Measurements from ENCODE around the gene STXBP6.

The STXBP6 gene

DNA sequence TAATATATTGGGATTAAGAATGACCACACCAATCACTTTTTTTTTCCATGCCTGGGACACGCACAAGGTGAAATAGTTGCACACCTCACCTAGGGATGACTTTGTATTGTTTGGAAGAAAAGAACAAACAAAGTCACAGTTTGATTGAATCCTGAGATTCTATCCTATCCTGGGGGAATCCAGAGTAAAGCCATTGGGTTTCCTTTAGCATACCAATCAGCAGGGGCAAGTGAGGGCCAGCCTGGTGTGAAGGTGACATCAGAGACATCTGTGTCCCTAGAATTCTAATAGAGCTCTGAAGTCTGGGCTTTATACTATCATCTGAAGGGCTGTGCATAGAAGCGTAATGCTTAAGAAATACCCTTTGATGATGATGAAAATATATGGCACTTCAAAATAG is 199.9 kb downstream of the STXBP6 start:
- DNase-seq (ENCODE audit: low read depth) = no peak
- no peak for TF ChIP-seq CTCF (IDR thresholded peaks at IDR 0.05; ENCODE audit: low read depth, low read length, missing control alignments)
- no peak overlapping the region for H3K4me3 ChIP-seq (ENCODE audit: low read depth, low read length)

DNA sequence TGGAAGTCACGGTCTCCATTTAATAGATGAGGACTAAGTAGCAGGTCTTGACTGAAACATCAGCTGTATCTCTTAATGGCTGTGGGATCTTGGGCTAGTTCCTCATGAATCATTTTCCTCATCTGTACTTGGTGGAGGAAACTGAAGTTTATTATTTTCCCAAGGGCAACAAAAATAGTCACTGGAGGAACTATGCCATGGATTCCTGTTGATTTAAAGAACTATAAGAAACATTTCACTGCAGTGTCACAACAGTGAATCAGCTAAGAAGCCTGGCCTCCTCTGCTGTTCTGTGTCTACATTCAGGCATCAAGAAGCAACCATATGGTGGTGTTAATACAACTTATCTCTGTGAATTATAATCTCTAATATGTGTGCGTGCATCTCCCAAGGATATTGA is 200.5 kb downstream of the STXBP6 start:
- no peak for DNase-seq (ENCODE audit: low read depth)

DNA sequence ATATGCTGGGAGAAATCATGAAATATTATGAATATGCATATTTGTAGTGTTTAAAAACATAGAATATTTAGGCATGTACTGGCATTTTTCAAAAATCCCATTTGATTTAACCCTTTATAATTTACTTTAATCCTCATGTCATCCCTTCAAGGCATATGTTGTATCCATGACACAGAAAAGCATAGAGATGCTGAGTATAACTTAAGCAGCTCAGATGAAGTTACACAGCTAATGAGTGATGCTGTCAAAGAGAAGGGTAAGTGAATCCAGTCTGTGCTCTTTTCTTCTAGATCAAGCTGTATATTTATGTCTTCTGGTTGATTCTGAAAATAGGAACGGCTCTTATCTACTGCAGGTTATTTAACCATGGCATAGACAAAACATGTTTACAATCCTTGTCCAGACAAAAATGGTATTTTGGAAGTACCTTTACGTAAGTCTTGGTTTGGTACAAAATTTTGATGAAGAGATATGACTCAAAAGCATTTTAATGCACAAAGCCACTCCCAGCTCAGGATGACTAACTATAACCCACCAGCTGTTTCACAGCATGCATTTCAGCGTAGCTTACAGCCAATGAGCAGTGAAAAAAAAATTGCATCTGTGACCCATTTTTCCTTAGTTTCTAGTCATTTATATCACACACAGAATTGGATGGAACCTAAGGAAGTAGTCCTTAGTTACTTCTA is 201.7 kb downstream of the STXBP6 start:
- TF ChIP-seq CTCF (IDR thresholded peaks at IDR 0.05; ENCODE audit: low read depth, low read length, missing control alignments) = no peak
- H3K4me3 ChIP-seq (ENCODE audit: low read depth, low read length) = no peak overlapping the region
- DNase-seq (ENCODE audit: low read depth) = no peak

More for the DNA sequence above, 200.5 kb downstream of the STXBP6 start:
- no peak overlapping the region for H3K4me3 ChIP-seq (ENCODE audit: low read depth, low read length)
- no peak for TF ChIP-seq CTCF (IDR thresholded peaks at IDR 0.05; ENCODE audit: low read depth, low read length, missing control alignments)

DNA sequence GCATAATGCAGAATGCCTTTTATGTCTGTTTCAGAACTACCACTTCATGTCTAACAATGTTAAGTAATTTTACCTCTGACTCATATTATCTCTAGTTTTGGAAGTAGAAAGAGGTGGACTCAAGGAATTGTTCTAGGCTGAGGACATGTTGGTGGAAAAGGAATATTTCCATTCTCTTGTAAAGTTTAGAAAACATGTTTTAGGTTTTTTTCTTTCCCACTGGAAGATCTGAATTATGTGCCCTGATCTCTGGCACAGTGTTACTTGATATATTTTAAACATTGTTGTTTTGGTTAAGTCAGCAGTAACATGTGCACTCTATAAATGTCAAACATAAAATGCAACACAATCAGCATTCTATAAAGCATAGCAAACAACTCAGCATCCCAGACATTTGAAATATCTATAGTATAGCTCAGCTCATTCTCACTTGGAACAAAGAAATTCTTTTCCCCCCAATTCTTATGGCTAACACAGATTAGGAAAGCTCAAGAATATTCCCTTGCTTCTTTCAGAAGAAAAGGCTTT is 202.3 kb downstream of the STXBP6 start:
- DNase-seq (ENCODE audit: low read depth) = no peak
- no peak for TF ChIP-seq CTCF (IDR thresholded peaks at IDR 0.05; ENCODE audit: low read depth, low read length, missing control alignments)
- H3K4me3 ChIP-seq (ENCODE audit: low read depth, low read length) = no peak overlapping the region

GRCh38 chr14:24846261-24846660 is 203.7 kb downstream of the STXBP6 start:
- no peak for TF ChIP-seq CTCF (IDR thresholded peaks at IDR 0.05; ENCODE audit: low read depth, low read length, missing control alignments)
- DNase-seq (ENCODE audit: low read depth) = no peak
- no peak overlapping the region for H3K4me3 ChIP-seq (ENCODE audit: low read depth, low read length)

DNA sequence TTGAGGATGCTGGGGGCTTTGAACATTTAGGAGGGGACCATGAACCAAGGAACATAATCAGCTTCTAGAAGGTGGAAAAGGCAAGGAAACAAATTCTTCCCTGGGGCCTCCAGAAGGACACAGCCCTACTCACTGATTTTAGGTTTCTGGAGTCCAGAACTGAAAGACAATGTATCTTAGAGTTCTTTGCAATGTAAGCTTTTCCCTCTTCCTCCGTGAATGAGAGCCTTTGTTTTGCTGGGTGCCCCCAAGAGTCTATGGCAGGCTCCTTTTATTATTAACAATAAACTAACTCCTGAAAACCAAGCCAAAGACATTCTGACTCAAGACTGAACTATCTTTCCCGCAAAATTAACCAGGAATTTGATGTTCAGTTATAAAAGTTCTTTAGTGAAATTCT is 204.1 kb downstream of the STXBP6 start:
- TF ChIP-seq CTCF (IDR thresholded peaks at IDR 0.05; ENCODE audit: low read depth, low read length, missing control alignments) = no peak
- DNase-seq (ENCODE audit: low read depth) = no peak
- no peak overlapping the region for H3K4me3 ChIP-seq (ENCODE audit: low read depth, low read length)

DNA sequence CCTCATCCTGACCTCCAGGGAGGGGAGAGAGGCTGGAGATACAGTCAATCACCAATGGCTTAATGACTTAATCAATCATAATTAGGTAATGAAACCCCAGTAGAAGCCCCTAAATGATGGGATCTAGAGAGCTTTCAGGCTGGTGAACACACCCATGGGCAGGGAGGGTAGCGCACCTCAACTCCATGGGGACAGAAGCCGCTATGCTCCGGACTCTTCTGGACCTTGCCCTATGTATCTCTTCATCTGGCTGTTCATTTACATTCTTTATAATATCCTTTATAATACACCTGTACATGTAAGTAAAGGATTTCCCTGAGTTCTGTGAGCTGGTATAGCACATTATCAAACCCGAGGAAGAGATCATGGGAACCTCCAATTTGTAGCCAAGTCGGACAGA is 205.9 kb downstream of the STXBP6 start:
- TF ChIP-seq CTCF (IDR thresholded peaks at IDR 0.05; ENCODE audit: low read depth, low read length, missing control alignments) = no peak
- no peak overlapping the region for H3K4me3 ChIP-seq (ENCODE audit: low read depth, low read length)
- DNase-seq (ENCODE audit: low read depth) = no peak

Measured in GM12864 (cell line).